DND-41 (cell line): ENCODE measurements around the gene TRIB2.

Source experiments
- CTCF ChIP-seq: IDR thresholded peaks from 2 replicates; pipeline ENCODE4 v1.5.1; 2012; ENCODE audit warnings: borderline replicate concordance, low read length, moderate library complexity, mild to moderate bottlenecking; ENCODE audit not compliant: poor library complexity, severe bottlenecking; ENCODE audit errors: extremely low read depth
- EZH2 ChIP-seq: IDR thresholded peaks from 3 replicates; pipeline ENCODE4 v1.6.1; 2012; ENCODE audit warnings: borderline replicate concordance, low read depth, mild to moderate bottlenecking, moderate library complexity, low read length, inconsistent platforms; ENCODE audit not compliant: severe bottlenecking

- TF ChIP-seq CTCF (no peak), EZH2 (no peak)
Observed at GRCh38 chr2:12761104-12761503, 44.4 kb downstream of the TRIB2 start.
